D721Med (cell line): ENCODE results near the gene EID2B.

Source experiments
- DNase-seq: peaks from one replicate; pipeline ENCODE4 v3.0.0; 2011; ENCODE audit warnings: low spot score; ENCODE audit not compliant: insufficient read length
- FAIRE-seq: peaks from 2 replicates; lab custom pipeline; 2011; peaks lifted over from hg19 to GRCh38; lab: Jason Lieb, UNC
- TF ChIP-seq, protein P1 (sequence below): IDR thresholded peaks from 2 replicates; pipeline ENCODE4 v1.5.1; 2012; ENCODE audit warnings: mild to moderate bottlenecking, control low read depth; ENCODE audit not compliant: insufficient read depth; ENCODE audit errors: missing control alignments

EID2B gene

DNA sequence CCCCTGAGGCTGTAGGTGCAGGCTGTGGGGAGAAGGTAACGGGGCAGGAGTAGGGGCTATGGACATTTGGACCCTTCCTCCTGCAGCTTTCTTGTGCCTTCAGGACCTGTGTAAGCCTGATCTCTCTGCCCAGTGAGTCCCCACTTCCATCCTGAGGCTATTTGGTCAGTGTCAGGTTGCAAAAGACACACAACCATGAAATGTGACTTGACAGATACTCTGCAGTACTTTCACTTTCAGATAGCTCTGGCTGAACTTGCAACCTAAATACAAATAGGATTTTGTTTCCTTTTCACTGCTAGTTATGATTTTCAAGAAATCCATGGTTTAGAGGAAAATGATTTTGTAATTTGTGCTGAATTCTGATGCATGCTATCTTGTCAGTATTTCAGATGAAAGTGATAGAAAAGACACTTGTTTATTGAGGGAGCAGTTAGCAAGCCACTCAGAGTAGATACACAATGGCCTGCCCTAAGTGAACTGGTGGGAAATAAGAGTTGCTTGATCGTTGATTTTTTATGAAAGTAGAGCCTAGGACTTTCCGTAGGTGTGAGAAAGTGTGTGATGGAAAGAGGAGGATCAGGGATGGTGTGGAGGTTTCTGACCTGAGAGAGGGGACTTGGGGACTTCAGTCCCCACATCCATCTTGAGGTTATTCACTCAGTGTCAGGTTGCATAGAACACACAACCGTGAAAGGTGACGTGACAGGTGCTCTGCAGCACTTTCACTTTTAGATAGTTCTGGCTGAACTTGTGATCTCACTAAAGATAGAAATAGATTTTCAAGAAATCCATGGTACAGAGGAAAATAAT lies 25.4 kb upstream of the EID2B start:
- TF ChIP-seq, protein P1, sequence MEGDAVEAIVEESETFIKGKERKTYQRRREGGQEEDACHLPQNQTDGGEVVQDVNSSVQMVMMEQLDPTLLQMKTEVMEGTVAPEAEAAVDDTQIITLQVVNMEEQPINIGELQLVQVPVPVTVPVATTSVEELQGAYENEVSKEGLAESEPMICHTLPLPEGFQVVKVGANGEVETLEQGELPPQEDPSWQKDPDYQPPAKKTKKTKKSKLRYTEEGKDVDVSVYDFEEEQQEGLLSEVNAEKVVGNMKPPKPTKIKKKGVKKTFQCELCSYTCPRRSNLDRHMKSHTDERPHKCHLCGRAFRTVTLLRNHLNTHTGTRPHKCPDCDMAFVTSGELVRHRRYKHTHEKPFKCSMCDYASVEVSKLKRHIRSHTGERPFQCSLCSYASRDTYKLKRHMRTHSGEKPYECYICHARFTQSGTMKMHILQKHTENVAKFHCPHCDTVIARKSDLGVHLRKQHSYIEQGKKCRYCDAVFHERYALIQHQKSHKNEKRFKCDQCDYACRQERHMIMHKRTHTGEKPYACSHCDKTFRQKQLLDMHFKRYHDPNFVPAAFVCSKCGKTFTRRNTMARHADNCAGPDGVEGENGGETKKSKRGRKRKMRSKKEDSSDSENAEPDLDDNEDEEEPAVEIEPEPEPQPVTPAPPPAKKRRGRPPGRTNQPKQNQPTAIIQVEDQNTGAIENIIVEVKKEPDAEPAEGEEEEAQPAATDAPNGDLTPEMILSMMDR: no peak
- DNase-seq (no peak), FAIRE-seq (no peak)

DNA sequence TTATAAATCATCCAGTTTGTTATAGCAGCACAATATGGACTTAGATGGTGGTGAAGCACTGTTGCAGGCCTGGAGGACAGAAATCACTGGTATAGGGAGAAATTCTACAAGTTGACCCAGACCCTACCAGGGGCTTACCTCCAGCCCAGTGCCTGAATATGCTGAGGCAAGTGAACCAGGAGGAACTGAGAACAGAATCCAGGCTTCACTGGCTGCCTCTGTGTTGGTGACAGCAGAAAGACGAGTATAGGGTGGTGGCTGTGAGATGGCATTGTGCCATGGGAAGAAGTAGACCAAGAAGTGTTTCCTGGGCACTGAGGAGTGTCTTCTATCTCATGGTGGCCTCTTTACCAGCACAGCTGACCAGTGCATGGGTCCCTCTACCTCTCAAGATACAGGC lies 23.2 kb upstream of the EID2B start:
- DNase-seq: no peak
- TF ChIP-seq, protein P1: no peak
- no peak for FAIRE-seq

DNA sequence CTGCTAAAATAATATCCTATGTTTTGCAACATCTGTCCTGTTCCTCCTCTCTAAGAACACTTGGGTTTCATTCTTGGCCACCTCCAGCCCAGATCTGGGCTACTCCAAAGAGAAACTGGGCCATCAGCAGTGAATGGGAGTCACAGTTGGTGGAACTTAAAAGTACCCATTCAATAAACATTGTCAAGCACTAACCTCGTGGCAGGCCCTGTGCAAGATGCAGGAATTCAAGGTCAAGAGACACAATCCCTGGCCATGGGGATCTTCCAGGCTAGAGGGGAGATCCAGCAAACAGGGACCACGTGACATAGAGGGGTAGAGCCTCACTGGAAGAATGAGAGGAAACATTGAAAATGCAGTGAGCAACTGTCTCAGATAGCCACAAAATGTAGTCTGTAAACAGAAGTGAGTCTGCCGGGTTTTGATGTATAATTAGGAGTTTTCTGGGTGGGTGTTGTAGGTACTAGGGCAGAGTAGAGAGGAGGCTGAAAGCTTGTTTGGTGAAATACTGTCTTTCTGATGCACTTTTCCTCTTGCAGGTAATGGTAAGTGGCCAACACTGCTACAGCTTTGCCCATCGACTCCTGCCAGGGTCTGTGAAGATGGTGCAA lies 22.2 kb upstream of the EID2B start:
- DNase-seq (no peak), FAIRE-seq (no peak)
- TF ChIP-seq, protein P1: no peak

- TF ChIP-seq, protein P1: no peak
- FAIRE-seq (no peak), DNase-seq (no peak)
Measured at GRCh38 chr19:39553082-39553652, 20.5 kb upstream of the EID2B start.

GRCh38 chr19:39550197-39550596 lies 17.5 kb upstream of the EID2B start:
- DNase-seq (no peak), FAIRE-seq (no peak)
- TF ChIP-seq, protein P1: no peak

DNA sequence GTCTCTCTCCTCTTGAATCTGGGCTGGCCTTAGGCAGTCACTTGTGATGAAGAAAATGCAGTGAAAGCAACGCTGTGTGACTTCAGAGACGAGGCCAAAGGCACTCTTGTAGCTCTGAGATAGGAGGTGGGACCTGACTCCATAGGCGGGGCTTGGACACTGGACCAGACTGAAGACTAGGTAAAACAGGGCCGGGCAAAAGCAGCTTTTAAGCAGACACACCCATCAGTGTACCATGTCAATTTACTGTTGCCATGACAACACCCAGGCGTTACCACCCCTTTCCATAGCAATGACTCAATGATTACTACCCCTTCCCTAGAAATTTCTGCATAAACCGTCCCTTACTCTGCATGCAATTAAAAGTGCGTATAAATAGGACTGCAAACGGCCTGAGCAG lies 13.9 kb upstream of the EID2B start:
- TF ChIP-seq, protein P1: no peak
- FAIRE-seq (no peak), DNase-seq (no peak)
